A549 (cell line): ENCODE measurements around the gene SUN2. TPM values are rescaled to one million over a fixed set of nuclear protein-coding genes. Genes with fewer than 3 reads are reported as not detected.

Experiments
- ATAC-seq, 2 experiments: fragments of 200-7000 bp in 1 of 2; fragments of >200 bp in 1 of 2; cut with Nextera tagmentation in 1 of 2; cut with Tn5 transposase in 1 of 2; 3 replicates each; pipeline versions ENCODE4 v1.8.0 to v1.9.1; 2018 to 2020; ENCODE audit warnings: mild to moderate bottlenecking in 1 of 2, moderate library complexity in 1 of 2
- CTCF ChIA-PET: fragments of 300-600 bp; sonication (Branson Sonifier 250); formaldehyde crosslinking; extraction: SDS; loops from one replicate; lab custom pipeline; 2021; ENCODE audit warnings: antibody characterized with exemption, inconsistent platforms; lab: Yijun Ruan, JAX
- POLR2A ChIA-PET: fragments of 350-600 bp; formaldehyde crosslinking; extraction: SDS; loops from one replicate; lab custom pipeline; 2021; ENCODE audit warnings: antibody characterized with exemption, inconsistent platforms; lab: Yijun Ruan, JAX
- DNase-seq, 2 experiments: peaks; one replicate each; pipeline versions ENCODE4 v3.0.0 to v3.0.0-alpha.2; 2011 to 2016; ENCODE audit warnings: low read depth in 1 of 2, low spot score in 1 of 2
- FAIRE-seq: peaks from 2 replicates; lab custom pipeline; 2011; peaks lifted over from hg19 to GRCh38; lab: Jason Lieb, UNC
- H3K27ac ChIP-seq, 2 experiments: fragments of >200 bp; sonication (Bioruptor Twin); formaldehyde crosslinking; 3 replicates each; pipeline ENCODE4 v1.5.1; 2016 to 2017
- H3K4me1 ChIP-seq: fragments of >200 bp; sonication (Bioruptor Twin); formaldehyde crosslinking; 3 replicates; pipeline ENCODE4 v1.6.1; 2016
- H3K4me2 ChIP-seq: fragments of >200 bp; sonication (Bioruptor Twin); formaldehyde crosslinking; 3 replicates; pipeline ENCODE4 v1.6.1; 2016
- H3K4me3 ChIP-seq: fragments of >200 bp; sonication (Bioruptor Twin); formaldehyde crosslinking; 3 replicates; pipeline ENCODE4 v1.5.1; 2016
- H3K9me3 ChIP-seq: fragments of >200 bp; sonication (Bioruptor Twin); formaldehyde crosslinking; 3 replicates; pipeline ENCODE4 v1.6.1; 2016
- ATOH8 ChIP-seq: fragments of 250-450 bp; sonication (Bioruptor Pico); IDR thresholded peaks from 2 replicates; pipeline ENCODE4 v1.5.0; 2020; ENCODE audit warnings: low read depth, mild to moderate bottlenecking, moderate library complexity
- CBX8 ChIP-seq: fragments of 200-600 bp; sonication (generic); IDR thresholded peaks from 2 replicates; pipeline ENCODE4 v1.6.1; 2016
- CHD4 ChIP-seq: fragments of 200-600 bp; sonication (generic); IDR thresholded peaks from 2 replicates; pipeline ENCODE4 v1.6.1; 2016; ENCODE audit warnings: antibody characterized with exemption, mild to moderate bottlenecking, borderline replicate concordance
- CTCF ChIP-seq: fragments of >200 bp; sonication (Bioruptor Twin); formaldehyde crosslinking; IDR thresholded peaks from 3 replicates; pipeline ENCODE4 v1.5.1; 2016
- EHMT2 ChIP-seq: fragments of 200-600 bp; sonication (generic); IDR thresholded peaks from 2 replicates; pipeline ENCODE4 v1.6.1; 2016; ENCODE audit warnings: antibody characterized with exemption, low read depth, mild to moderate bottlenecking, moderate library complexity
- EP300 ChIP-seq, 2 experiments: fragments of >200 bp; sonication (Bioruptor Twin); formaldehyde crosslinking; IDR thresholded peaks; 2 replicates in 1 of 2; 3 replicates in 1 of 2; pipeline ENCODE4 v1.6.1; 2016 to 2017
- ESRRA ChIP-seq: fragments of 150-350 bp; IDR thresholded peaks from 2 replicates; pipeline ENCODE4 v1.6.1; 2014; ENCODE audit warnings: mild to moderate bottlenecking, low read length, borderline replicate concordance
- FOSL2 ChIP-seq, 2 experiments: fragments of 450-650 bp in 1 of 2; fragments of >200 bp in 1 of 2; sonication (Bioruptor Twin) in 1 of 2; formaldehyde crosslinking; IDR thresholded peaks; 2 replicates each; pipeline versions ENCODE4 v1.5.0 to v1.6.1; 2016 to 2020; ENCODE audit warnings: mild to moderate bottlenecking in 1 of 2, moderate library complexity in 1 of 2
- HEYL ChIP-seq: fragments of 250-450 bp; sonication (Bioruptor Pico); IDR thresholded peaks from 2 replicates; pipeline ENCODE4 v1.8.0; 2021; ENCODE audit warnings: mild to moderate bottlenecking, moderate library complexity
- HOXB13 ChIP-seq: fragments of 250-450 bp; sonication (Bioruptor Pico); IDR thresholded peaks from 2 replicates; pipeline ENCODE4 v1.5.0; 2020; ENCODE audit warnings: low read depth, mild to moderate bottlenecking, moderate library complexity
- JUNB ChIP-seq: fragments of >200 bp; sonication (Bioruptor Twin); formaldehyde crosslinking; IDR thresholded peaks from 2 replicates; pipeline ENCODE4 v1.6.1; 2016
- KDM5A ChIP-seq: fragments of 200-600 bp; sonication (generic); IDR thresholded peaks from 2 replicates; pipeline ENCODE4 v1.6.1; 2016; ENCODE audit warnings: antibody characterized with exemption, mild to moderate bottlenecking
- MAFK ChIP-seq: fragments of 450-650 bp; IDR thresholded peaks from 2 replicates; pipeline ENCODE4 v1.6.1; 2014; ENCODE audit not compliant: partially characterized antibody
- NFE2L2 ChIP-seq: fragments of 150-350 bp; conservative IDR thresholded peaks from 2 replicates; pipeline ENCODE4 v1.6.1; 2014; ENCODE audit warnings: low read length
- PHF8 ChIP-seq: fragments of 200-600 bp; sonication (generic); IDR thresholded peaks from 2 replicates; pipeline ENCODE4 v1.6.1; 2016; ENCODE audit warnings: low read depth, mild to moderate bottlenecking, antibody characterized with exemption, moderate library complexity, borderline replicate concordance
- RARB ChIP-seq: fragments of 250-450 bp; sonication (Bioruptor Pico); IDR thresholded peaks from 2 replicates; pipeline ENCODE4 v1.8.0; 2021; ENCODE audit warnings: mild to moderate bottlenecking, moderate library complexity
- RNF2 ChIP-seq: fragments of 200-600 bp; sonication (generic); IDR thresholded peaks from 2 replicates; pipeline ENCODE4 v1.6.1; 2016; ENCODE audit warnings: low read depth, mild to moderate bottlenecking, antibody characterized with exemption, moderate library complexity, borderline replicate concordance
- TFCP2L1 ChIP-seq: fragments of 250-450 bp; sonication (Bioruptor Pico); IDR thresholded peaks from 2 replicates; pipeline ENCODE4 v1.5.0; 2021; ENCODE audit warnings: mild to moderate bottlenecking
- ZNF302 ChIP-seq: fragments of 250-450 bp; sonication (Bioruptor Pico); IDR thresholded peaks from 2 replicates; pipeline ENCODE4 v1.9.0; 2021; ENCODE audit warnings: inconsistent platforms, mild to moderate bottlenecking, moderate library complexity
- WGBS: methylation state at CpG from one replicate; pipeline ENCODE4 v1.1.6; 2017; ENCODE audit errors: missing lambda C conversion rate; 5-methylcytosine and 5-hydroxymethylcytosine counted together
- polyA plus RNA-seq, 4 experiments: library from polyadenylated mRNA; depleted of rRNA in 3 of 4; stranded (reverse); fragments of >200 nt; fragmentation: RNase III in 1 of 4; extraction: RNeasy Plus Mini Kit Qiagen cat#74134 plus additional on column Dnase treatment in 1 of 4; gene quantifications; 2 replicates in 3 of 4; 3 replicates in 1 of 4; pipeline ENCODE4 v1.2.3, GENCODE V29; 2011 to 2017
- TF ChIP-seq, protein P1 (sequence below): fragments of 450-650 bp; IDR thresholded peaks from 2 replicates; pipeline ENCODE4 v1.6.1; 2014; ENCODE audit warnings: antibody characterized with exemption

Gene SUN2
- polyA plus RNA-seq, 2 of the 4 experiments (the other 2 are of a cell fraction) = 12.6 to 24.0 TPM

DNA sequence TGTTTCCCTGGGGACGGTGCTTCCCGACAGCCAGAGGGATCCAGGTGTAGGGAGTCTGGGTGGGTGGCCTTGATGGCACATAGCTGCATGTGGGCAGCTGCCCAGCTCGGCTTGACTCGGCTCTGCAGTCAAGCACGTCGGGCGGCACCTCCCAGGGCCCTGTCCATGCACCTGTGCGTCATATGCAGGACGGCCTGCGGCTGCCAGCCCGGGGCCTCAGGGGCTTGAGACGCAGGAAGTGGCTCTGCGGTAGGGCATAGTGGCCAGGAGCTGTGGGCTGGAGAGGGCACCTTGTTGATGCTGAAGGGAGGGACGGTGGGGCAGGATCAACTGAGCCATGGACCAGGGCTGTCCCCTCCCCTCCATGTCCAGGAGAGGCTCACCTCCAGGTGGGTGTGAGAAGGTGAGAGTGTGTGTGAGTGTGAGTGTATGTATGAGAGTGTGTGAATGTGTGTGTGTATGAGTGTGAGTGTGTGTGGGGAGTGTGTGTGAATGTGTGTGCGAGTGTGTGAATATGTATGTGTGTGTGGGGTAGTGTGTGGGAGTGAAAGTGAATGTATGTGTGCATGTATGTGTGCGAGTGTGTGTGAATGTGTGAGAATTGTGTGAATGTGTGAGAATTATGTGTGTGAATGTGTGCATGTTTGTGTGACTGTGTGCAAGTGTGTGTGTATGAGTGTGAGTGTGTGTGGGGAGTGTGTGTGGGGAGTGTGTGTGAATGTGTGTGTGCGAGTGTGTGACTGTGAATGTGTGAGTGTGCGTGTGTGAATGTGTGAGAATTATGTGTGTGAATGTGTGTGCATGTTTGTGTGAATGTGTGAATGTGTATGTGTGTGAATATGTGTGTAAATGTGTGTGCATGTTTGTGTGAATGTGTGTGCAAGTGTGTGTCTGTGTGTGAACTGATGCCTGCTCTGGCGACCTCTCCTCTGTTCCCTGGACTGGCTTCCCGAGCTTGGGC lies 5.7 kb upstream of the SUN2 start:
- POLR2A ChIA-PET = no interaction called here
- H3K4me2 ChIP-seq = no peak overlapping the region
- peaks cover 36% of the 10 kb centered on the region for H3K4me1 ChIP-seq
- H3K4me3 ChIP-seq = no peak overlapping the region
- no peaks in the 10 kb centered on the region for H3K9me3 ChIP-seq
- CTCF ChIA-PET = interaction anchor here (8.1 kb wide), 1 partner anchor 6 kb away, joined by 75 read pairs; no protein-coding TSS in a partner anchor
- 76% methylated on average over 7 of the region's 20 CpGs for WGBS
- no peak overlapping the region for H3K27ac ChIP-seq
- no peak for ATAC-seq
- no peak for DNase-seq
- FAIRE-seq = no peak
- TF ChIP-seq PHF8 (no peak), ZNF302 (CRISPR knock-in tag) (no peak), TFCP2L1 (CRISPR knock-in tag) (no peak), CHD4 (no peak), ATOH8 (CRISPR knock-in tag) (no peak), JUNB (no peak), FOSL2 (IDR thresholded peaks at IDR 0.05) (no peak), FOSL2 (CRISPR knock-in tag; IDR thresholded peaks at IDR 0.05) (no peak), RARB (no peak), KDM5A (no peak), EP300 (IDR thresholded peaks at IDR 0.05) (no peak), ESRRA (no peak)

GRCh38 chr22:38760477-38761201 lies 4.8 kb upstream of the SUN2 start:
- no peak for FAIRE-seq
- WGBS = 87% methylated on average over 10 of the region's 12 CpGs
- no peak for ATAC-seq
- TF ChIP-seq RNF2 (no peak), HOXB13 (no peak), PHF8 (no peak), CBX8 (no peak), MAFK (no peak), ATOH8 (CRISPR knock-in tag) (no peak), NFE2L2 (no peak), EHMT2 (no peak), CTCF (no peak), HEYL (CRISPR knock-in tag) (no peak)
- TF ChIP-seq, protein P1, sequence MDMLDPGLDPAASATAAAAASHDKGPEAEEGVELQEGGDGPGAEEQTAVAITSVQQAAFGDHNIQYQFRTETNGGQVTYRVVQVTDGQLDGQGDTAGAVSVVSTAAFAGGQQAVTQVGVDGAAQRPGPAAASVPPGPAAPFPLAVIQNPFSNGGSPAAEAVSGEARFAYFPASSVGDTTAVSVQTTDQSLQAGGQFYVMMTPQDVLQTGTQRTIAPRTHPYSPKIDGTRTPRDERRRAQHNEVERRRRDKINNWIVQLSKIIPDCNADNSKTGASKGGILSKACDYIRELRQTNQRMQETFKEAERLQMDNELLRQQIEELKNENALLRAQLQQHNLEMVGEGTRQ = no peak
- Histone ChIP-seq H3K4me1 (peaks cover 29% of the 10 kb centered on the region), H3K4me2 (no peak overlapping the region), H3K4me3 (no peak overlapping the region), H3K27ac (no peak overlapping the region), H3K9me3 (no peaks in the 10 kb centered on the region)
- ChIA-PET POLR2A (no interaction called here), CTCF (interaction anchor here (0.9 to 8.1 kb wide), 3 partner anchors 7 to 708 kb away, joined by 3 to 75 read pairs (median 5); no protein-coding TSS in a partner anchor)
- DNase-seq = no peak
